SHP77 treated with DMSO at 0.1 percent for 48 hours (cell line): ENCODE data around the gene USP47.
A peak's percentile ranks its signal among the peaks of the same experiment; 100 is the strongest.

ENCODE experiments used
- DNase-seq: peaks from one replicate; lab custom pipeline; 2025; lab: John Stamatoyannopoulos, UW

Gene USP47

GRCh38 chr11:11841723-11842420 lies at the start of gene USP47:
Gene USP47, plus strand, starts transcription at chr11:11841972. Its CDS starts 214 bp downstream, at chr11:11842186.
- peak; percentile 23 for DNase-seq

GRCh38 chr11:11793073-11793472 lies 48.7 kb upstream of the USP47 start:
- no peak for DNase-seq

- no peak for DNase-seq
Observed at GRCh38 chr11:11798586-11799438, 43.0 kb upstream of the USP47 start.

- no peak for DNase-seq
Observed at GRCh38 chr11:11805228-11805627, 36.5 kb upstream of the USP47 start.

- DNase-seq, result no peak
Observed at GRCh38 chr11:11806074-11806473, 35.7 kb upstream of the USP47 start.

- DNase-seq, result no peak
Observed at GRCh38 chr11:11806586-11806985, 35.2 kb upstream of the USP47 start.

- no peak for DNase-seq
Observed at GRCh38 chr11:11807811-11808782, 33.7 kb upstream of the USP47 start.

GRCh38 chr11:11808992-11809615 lies 32.7 kb upstream of the USP47 start:
- DNase-seq, result no peak

GRCh38 chr11:11810764-11811726 lies 30.7 kb upstream of the USP47 start:
- no peak for DNase-seq

- no peak for DNase-seq
Observed at GRCh38 chr11:11813288-11813962, 28.3 kb upstream of the USP47 start.

- DNase-seq, result no peak
Observed at GRCh38 chr11:11814614-11815452, 26.9 kb upstream of the USP47 start.

GRCh38 chr11:11816511-11817314 lies 25.1 kb upstream of the USP47 start:
- DNase-seq, result no peak

- DNase-seq, result no peak
Observed at GRCh38 chr11:11817957-11818356, 23.8 kb upstream of the USP47 start.

GRCh38 chr11:11818529-11819121 lies 23.1 kb upstream of the USP47 start:
- DNase-seq, result no peak

GRCh38 chr11:11821899-11822298 lies 19.9 kb upstream of the USP47 start:
- no peak for DNase-seq

- no peak for DNase-seq
Observed at GRCh38 chr11:11822946-11823345, 18.8 kb upstream of the USP47 start.

GRCh38 chr11:11826260-11826659 lies 15.5 kb upstream of the USP47 start:
- no peak for DNase-seq

GRCh38 chr11:11827272-11827671 lies 14.5 kb upstream of the USP47 start:
- no peak for DNase-seq
